NCI-H446 treated with DMSO at 0.1 percent for 48 hours (cell line): ENCODE measurements around the gene ZNF35.

Experiments
- DNase-seq: peaks from one replicate; lab custom pipeline; 2025; lab: John Stamatoyannopoulos, UW

The ZNF35 gene

GRCh38 chr3:44685128-44685800 is 36.7 kb downstream of the ZNF35 start:
- peak; percentile 32 for DNase-seq

GRCh38 chr3:44687898-44688297 is 39.4 kb downstream of the ZNF35 start:
- no peak for DNase-seq
